ENCODE results near the gene ST6GALNAC2.

DNA sequence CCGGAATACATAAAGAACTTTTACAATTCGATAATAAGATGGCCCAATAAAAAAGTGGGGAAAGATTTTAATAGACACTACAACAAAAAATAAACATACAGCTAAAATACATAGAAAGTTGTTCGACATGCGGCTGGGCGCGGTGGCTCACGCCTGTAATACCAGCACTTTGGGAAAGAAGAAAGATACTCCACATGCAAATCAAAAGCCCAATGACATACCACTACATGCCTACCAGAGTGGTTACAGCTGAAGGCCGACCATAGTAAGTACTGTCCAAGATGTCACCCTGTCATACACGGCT lies 36.5 kb downstream of the ST6GALNAC2 start:
- TF ChIP-seq, protein P1, sequence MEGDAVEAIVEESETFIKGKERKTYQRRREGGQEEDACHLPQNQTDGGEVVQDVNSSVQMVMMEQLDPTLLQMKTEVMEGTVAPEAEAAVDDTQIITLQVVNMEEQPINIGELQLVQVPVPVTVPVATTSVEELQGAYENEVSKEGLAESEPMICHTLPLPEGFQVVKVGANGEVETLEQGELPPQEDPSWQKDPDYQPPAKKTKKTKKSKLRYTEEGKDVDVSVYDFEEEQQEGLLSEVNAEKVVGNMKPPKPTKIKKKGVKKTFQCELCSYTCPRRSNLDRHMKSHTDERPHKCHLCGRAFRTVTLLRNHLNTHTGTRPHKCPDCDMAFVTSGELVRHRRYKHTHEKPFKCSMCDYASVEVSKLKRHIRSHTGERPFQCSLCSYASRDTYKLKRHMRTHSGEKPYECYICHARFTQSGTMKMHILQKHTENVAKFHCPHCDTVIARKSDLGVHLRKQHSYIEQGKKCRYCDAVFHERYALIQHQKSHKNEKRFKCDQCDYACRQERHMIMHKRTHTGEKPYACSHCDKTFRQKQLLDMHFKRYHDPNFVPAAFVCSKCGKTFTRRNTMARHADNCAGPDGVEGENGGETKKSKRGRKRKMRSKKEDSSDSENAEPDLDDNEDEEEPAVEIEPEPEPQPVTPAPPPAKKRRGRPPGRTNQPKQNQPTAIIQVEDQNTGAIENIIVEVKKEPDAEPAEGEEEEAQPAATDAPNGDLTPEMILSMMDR (IDR thresholded peaks at IDR 0.05), result no peak
- TF ChIP-seq POLR2AphosphoS5 (IDR thresholded peaks at IDR 0.05; ENCODE audit: insufficient read depth in 1 of 2, low read depth in 1 of 2) (no peak), POLR2A (IDR thresholded peaks at IDR 0.05) (no peak)
